HCT116 (cell line): Measurements from ENCODE around the gene R3HDM4. TPM values are rescaled to one million over a fixed set of nuclear protein-coding genes. Genes with fewer than 3 reads are reported as not detected.

Experiments
- ATAC-seq: fragments of 200-7000 bp; cut with Tn5 transposase; 2 replicates; pipeline ENCODE4 v1.9.1; 2020; ENCODE audit warnings: mild to moderate bottlenecking, moderate library complexity
- BruUV-seq: library from RNA; stranded (reverse); fragments of 400-500 nt; replicated peaks from 2 replicates; lab custom pipeline; 2021; lab: Mats Ljungman, UMichigan
- CTCF ChIA-PET: fragments of 300-600 bp; sonication (Branson Sonifier 250); formaldehyde crosslinking; loops from one replicate; lab custom pipeline; 2021; ENCODE audit warnings: antibody characterized with exemption; lab: Charles Lee
- POLR2A ChIA-PET: fragments of 300-600, 350-600 bp; sonication (Branson Sonifier 250); formaldehyde crosslinking; loops from one replicate; lab custom pipeline; 2021; ENCODE audit warnings: antibody characterized with exemption; lab: Charles Lee
- RAD21 ChIA-PET, 2 experiments: fragments of 300-600 bp; sonication (Branson Sonifier 250); formaldehyde crosslinking; loops; one replicate each; lab custom pipeline; 2023; ENCODE audit warnings: low total read pairs in 2 of 2; ENCODE audit not compliant: uncharacterized antibody in 2 of 2, unreplicated experiment in 2 of 2, low non-redundant PET in 1 of 2; lab: Charles Lee
- DNase-seq: peaks from one replicate; pipeline ENCODE4 v3.0.0-alpha.2; 2010; ENCODE audit warnings: low read depth, low spot score
- H2AFZ ChIP-seq: fragments of 200-600 bp; shearing (Covaris generic), sonication (generic); 2 replicates; pipeline ENCODE4 v1.6.1; 2017; ENCODE audit warnings: low read depth, mixed run types, mixed read lengths, antibody characterized with exemption, low read length; ENCODE audit not compliant: poor library complexity, severe bottlenecking
- H3K27ac ChIP-seq: 2 replicates; pipeline ENCODE4 v1.5.1; 2012; ENCODE audit warnings: low read depth, low read length
- H3K27me3 ChIP-seq: fragments of 200-600 bp; sonication (generic); 2 replicates; pipeline ENCODE4 v1.6.1; 2016; ENCODE audit warnings: mixed run types, low read length, mixed read lengths; ENCODE audit not compliant: insufficient read depth
- H3K36me3 ChIP-seq, 2 experiments: fragments of 200-500 bp in 1 of 2; fragments of 200-600 bp in 1 of 2; sonication (Bioruptor generic) in 1 of 2; sonication (generic) in 1 of 2; 2 replicates each; pipeline versions ENCODE4 v1.5.1 to v1.6.1; 2014 to 2016; ENCODE audit warnings: low read length in 2 of 2, inconsistent platforms in 1 of 2, mixed read lengths in 1 of 2, mixed run types in 1 of 2; ENCODE audit not compliant: insufficient read depth in 2 of 2, control insufficient read depth in 1 of 2
- H3K4me1 ChIP-seq, 2 experiments: fragments of 200-600 bp in 1 of 2; sonication (generic) in 1 of 2; 2 replicates each; pipeline versions ENCODE4 v1.5.1 to v1.6.1; 2012 to 2017; ENCODE audit warnings: low read length in 2 of 2, inconsistent platforms in 1 of 2, mild to moderate bottlenecking in 1 of 2, mixed read lengths in 1 of 2, mixed run types in 1 of 2, moderate library complexity in 1 of 2; ENCODE audit not compliant: insufficient read depth in 2 of 2, control insufficient read depth in 1 of 2
- H3K4me2 ChIP-seq: fragments of 200-600 bp; sonication (generic); 2 replicates; pipeline ENCODE4 v1.6.1; 2017; ENCODE audit warnings: mixed run types, low read length, mixed read lengths
- H3K4me3 ChIP-seq, 2 experiments: fragments of 200-600 bp in 1 of 2; sonication (generic) in 1 of 2; replicated peaks in 1 of 2; 2 replicates each; pipeline ENCODE4 v1.5.1; 2011 to 2016; ENCODE audit warnings: low read length in 2 of 2, control low read depth in 1 of 2, low read depth in 1 of 2, mild to moderate bottlenecking in 1 of 2, mixed read lengths in 1 of 2, mixed run types in 1 of 2
- H3K79me2 ChIP-seq: fragments of 200-600 bp; sonication (generic); 2 replicates; pipeline ENCODE4 v1.6.1; 2017; ENCODE audit warnings: mild to moderate bottlenecking, mixed run types, low read length, moderate library complexity, mixed read lengths; ENCODE audit not compliant: insufficient read depth
- H3K9ac ChIP-seq: fragments of 200-600 bp; sonication (generic); 2 replicates; pipeline ENCODE4 v1.6.1; 2016; ENCODE audit warnings: low read length, mixed read lengths
- H3K9me2 ChIP-seq: fragments of 200-600 bp; sonication (generic), shearing (Covaris generic); 2 replicates; pipeline ENCODE4 v1.6.1; 2017; ENCODE audit warnings: mixed run types, mild to moderate bottlenecking, moderate library complexity; ENCODE audit not compliant: insufficient read depth
- H3K9me3 ChIP-seq, 2 experiments: fragments of 200-500 bp in 1 of 2; fragments of 200-600 bp in 1 of 2; sonication (Bioruptor generic) in 1 of 2; sonication (generic) in 1 of 2; 2 replicates each; pipeline ENCODE4 v1.6.1; 2014 to 2017; ENCODE audit warnings: low read length in 2 of 2, mixed read lengths in 2 of 2, inconsistent platforms in 1 of 2, low read depth in 1 of 2, mild to moderate bottlenecking in 1 of 2, mixed run types in 1 of 2, moderate library complexity in 1 of 2; ENCODE audit not compliant: control insufficient read depth in 1 of 2, insufficient read depth in 1 of 2
- H4K20me1 ChIP-seq: fragments of 200-600 bp; sonication (generic), shearing (Covaris generic); 2 replicates; pipeline ENCODE4 v1.6.1; 2017; ENCODE audit warnings: mixed run types, mild to moderate bottlenecking, moderate library complexity; ENCODE audit not compliant: insufficient read depth
- ATF3 ChIP-seq: IDR thresholded peaks from 2 replicates; pipeline ENCODE4 v1.6.1; 2012
- ELF1 ChIP-seq: IDR thresholded peaks from 2 replicates; pipeline ENCODE4 v1.6.1; 2012; ENCODE audit warnings: low read depth, borderline replicate concordance
- EZH2 ChIP-seq: fragments of 200-600 bp; sonication (generic); IDR thresholded peaks from 2 replicates; pipeline ENCODE4 v1.6.1; 2017; ENCODE audit warnings: antibody characterized with exemption, mixed run types
- FOSL1 ChIP-seq: IDR thresholded peaks from 2 replicates; pipeline ENCODE4 v1.6.1; 2012; ENCODE audit warnings: low read depth
- POLR2AphosphoS5 ChIP-seq: IDR thresholded peaks from 2 replicates; pipeline ENCODE4 v1.6.1; 2011; ENCODE audit warnings: mild to moderate bottlenecking, low read depth, low read length, moderate library complexity
- SRF ChIP-seq: IDR thresholded peaks from 2 replicates; pipeline ENCODE4 v1.6.1; 2012; ENCODE audit warnings: low read depth
- YY1 ChIP-seq: IDR thresholded peaks from 2 replicates; pipeline ENCODE4 v1.6.1; 2011; ENCODE audit warnings: low read length, low read depth, moderate library complexity, mild to moderate bottlenecking; ENCODE audit not compliant: insufficient replicate concordance; ENCODE audit errors: extremely low read depth
- intact Hi-C: fragments of 100-400 bp; cut with micrococcal nuclease; formaldehyde crosslinking; loops from 2 replicates; pipeline ENCODE4 v1.10.0; 2022
- total RNA-seq: library from RNA; stranded (reverse); gene quantifications from one replicate; pipeline ENCODE4 v1.2.1, GENCODE V29; 2021; ENCODE audit not compliant: unreplicated experiment
- TF ChIP-seq, protein P1 (sequence below), 3 experiments: fragments of 200-600 bp in 1 of 3; sonication (generic) in 1 of 3; IDR thresholded peaks in 2 of 3; conservative IDR thresholded peaks in 1 of 3; 2 replicates each; pipeline ENCODE4 v1.5.1; 2012 to 2017; ENCODE audit warnings: low read depth in 2 of 3, low read length in 2 of 3, antibody characterized with exemption in 1 of 3, borderline replicate concordance in 1 of 3, control low read depth in 1 of 3, mild to moderate bottlenecking in 1 of 3, mixed read lengths in 1 of 3, mixed run types in 1 of 3, moderate library complexity in 1 of 3; ENCODE audit not compliant: insufficient read depth in 1 of 3

R3HDM4 gene
- total RNA-seq, 1 experiment from 2014 or later, result 92.3 TPM

DNA sequence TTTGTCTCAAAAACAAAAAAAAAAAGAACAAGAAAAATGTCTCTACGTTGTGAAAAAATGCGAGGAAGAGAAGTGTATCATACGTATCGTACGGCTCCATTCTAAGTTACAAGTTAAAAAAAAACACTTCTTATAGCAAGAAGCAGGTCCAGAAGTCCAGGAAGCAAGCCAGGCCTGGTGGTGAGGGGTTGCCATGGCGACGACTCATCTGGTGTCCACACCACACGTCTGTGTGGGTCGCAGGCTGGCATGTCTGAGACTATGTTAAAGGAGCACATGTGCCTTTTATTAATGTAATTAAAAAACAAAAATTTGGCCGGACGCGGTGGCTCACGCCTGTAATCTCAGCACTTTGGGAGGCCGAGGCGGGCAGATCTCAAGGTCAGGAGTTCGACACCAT is 25.9 kb downstream of the R3HDM4 start (continued):
- TF ChIP-seq SRF (no peak), ATF3 (no peak), FOSL1 (no peak), EZH2 (no peak), ELF1 (no peak)
- TF ChIP-seq, protein P1, sequence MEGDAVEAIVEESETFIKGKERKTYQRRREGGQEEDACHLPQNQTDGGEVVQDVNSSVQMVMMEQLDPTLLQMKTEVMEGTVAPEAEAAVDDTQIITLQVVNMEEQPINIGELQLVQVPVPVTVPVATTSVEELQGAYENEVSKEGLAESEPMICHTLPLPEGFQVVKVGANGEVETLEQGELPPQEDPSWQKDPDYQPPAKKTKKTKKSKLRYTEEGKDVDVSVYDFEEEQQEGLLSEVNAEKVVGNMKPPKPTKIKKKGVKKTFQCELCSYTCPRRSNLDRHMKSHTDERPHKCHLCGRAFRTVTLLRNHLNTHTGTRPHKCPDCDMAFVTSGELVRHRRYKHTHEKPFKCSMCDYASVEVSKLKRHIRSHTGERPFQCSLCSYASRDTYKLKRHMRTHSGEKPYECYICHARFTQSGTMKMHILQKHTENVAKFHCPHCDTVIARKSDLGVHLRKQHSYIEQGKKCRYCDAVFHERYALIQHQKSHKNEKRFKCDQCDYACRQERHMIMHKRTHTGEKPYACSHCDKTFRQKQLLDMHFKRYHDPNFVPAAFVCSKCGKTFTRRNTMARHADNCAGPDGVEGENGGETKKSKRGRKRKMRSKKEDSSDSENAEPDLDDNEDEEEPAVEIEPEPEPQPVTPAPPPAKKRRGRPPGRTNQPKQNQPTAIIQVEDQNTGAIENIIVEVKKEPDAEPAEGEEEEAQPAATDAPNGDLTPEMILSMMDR (IDR thresholded peaks at IDR 0.05 in 2 of 3, conservative IDR thresholded peaks at IDR 0.05 in 1 of 3; ENCODE audit: borderline replicate concordance in 1 of 3, insufficient read depth in 1 of 3, low read depth in 2 of 3, low read length in 2 of 3), result no peak

DNA sequence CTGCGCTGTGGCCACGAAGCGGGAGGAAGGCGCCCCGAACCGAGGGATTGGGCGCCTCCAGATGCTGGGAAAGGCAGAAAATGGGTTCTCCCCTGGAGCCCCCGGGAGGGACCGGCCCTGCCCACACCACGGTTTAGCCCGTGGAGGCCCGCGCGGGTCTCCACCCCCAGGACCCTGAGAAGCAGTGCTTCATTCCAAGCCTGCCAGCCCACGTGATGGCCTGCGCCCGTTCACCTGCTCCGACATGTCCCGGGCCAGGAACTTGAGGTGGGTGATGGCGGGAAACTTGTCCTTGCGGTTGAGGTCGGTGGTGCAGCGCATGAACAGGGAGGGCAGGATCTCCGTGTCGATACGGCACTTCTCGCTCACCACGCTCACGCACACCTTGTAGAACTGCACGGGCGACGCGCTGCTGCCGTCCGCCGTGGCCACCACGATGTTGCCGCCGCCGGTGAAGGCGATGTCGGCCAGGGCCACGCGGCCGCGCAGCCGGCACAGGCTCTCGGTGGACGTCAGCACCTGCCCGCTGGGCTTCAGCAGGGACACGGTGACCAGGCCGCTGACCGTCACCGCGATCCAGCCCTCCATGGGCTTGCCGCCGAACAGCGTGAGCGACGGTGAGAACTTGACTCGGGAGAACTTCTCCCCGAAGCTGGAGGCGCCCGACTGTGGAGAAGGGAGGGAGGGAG is 27.3 kb downstream of the R3HDM4 start:
- DNase-seq, result no peak
- BruUV-seq, result no TSS peak
- Histone ChIP-seq H2AFZ (no peak overlapping the region), H3K36me3 (peaks cover 9 to 25% of the 10 kb centered on the region in 2 experiments; a peak in 3 of 4 replicates), H3K79me2 (no peaks in the 10 kb centered on the region), H3K4me3 (no peak overlapping the region), H3K9me2 (no peaks in the 10 kb centered on the region), H3K9ac (no peak overlapping the region), H3K27ac (no peak overlapping the region; the same call in 1 of the 2 replicates), H3K9me3 (no peaks in the 10 kb centered on the region), H3K4me1 (peaks cover 20 to 22% of the 10 kb centered on the region in 2 experiments), H3K27me3 (no peaks in the 10 kb centered on the region), H4K20me1 (no peaks in the 10 kb centered on the region), H3K4me2 (no peak overlapping the region)
- POLR2A ChIA-PET, result no interaction called here
- RAD21 ChIA-PET, result no interaction called here
- TF ChIP-seq, protein P1 (IDR thresholded peaks at IDR 0.05 in 2 of 3, conservative IDR thresholded peaks at IDR 0.05 in 1 of 3; ENCODE audit: borderline replicate concordance in 1 of 3, insufficient read depth in 1 of 3, low read depth in 2 of 3, low read length in 2 of 3), result no peak
- TF ChIP-seq POLR2AphosphoS5 (no peak), SRF (no peak), YY1 (no peak)
- CTCF ChIA-PET, result no interaction called here
- intact Hi-C loops, result no loop called here
- ATAC-seq, result no peak
